HepG2 (cell line): ENCODE measurements around the gene SLC16A6. TPM values are rescaled to one million over a fixed set of nuclear protein-coding genes. Genes with fewer than 3 reads are reported as not detected.

Experiments used
- CBX2 ChIP-seq, 2 experiments: fragments of 200-600 bp in 1 of 2; sonication (generic); formaldehyde crosslinking in 1 of 2; IDR thresholded peaks; 2 replicates each; pipeline versions ENCODE4 v1.7.0 to v1.8.1; 2018 to 2022; ENCODE audit warnings: low read depth in 2 of 2, low read length in 1 of 2, mild to moderate bottlenecking in 1 of 2, missing genetic modification reagents in 1 of 2
- ELF1 ChIP-seq: sonication (generic); formaldehyde crosslinking; IDR thresholded peaks from 2 replicates; pipeline ENCODE4 v1.4.0; 2020; ENCODE audit warnings: missing genetic modification reagents
- EP300 ChIP-seq, 3 experiments: sonication (generic) in 1 of 3; formaldehyde crosslinking in 1 of 3; IDR thresholded peaks; 2 replicates each; pipeline versions ENCODE4 v1.5.1 to v1.6.1; 2011 to 2020; ENCODE audit warnings: low read depth in 2 of 3, low read length in 2 of 3, borderline replicate concordance in 1 of 3, improper control_type of control experiment in 1 of 3, mild to moderate bottlenecking in 1 of 3, missing genetic modification reagents in 1 of 3, moderate library complexity in 1 of 3
- HNF4A ChIP-seq: sonication (generic); formaldehyde crosslinking; IDR thresholded peaks from 2 replicates; pipeline ENCODE4 v1.4.0; 2020; ENCODE audit warnings: missing genetic modification reagents
- HNF4G ChIP-seq, 2 experiments: sonication (generic) in 1 of 2; formaldehyde crosslinking in 1 of 2; IDR thresholded peaks; 2 replicates each; pipeline versions ENCODE4 v1.4.0 to v1.6.1; 2011 to 2020; ENCODE audit warnings: borderline replicate concordance in 2 of 2, low read depth in 2 of 2, mild to moderate bottlenecking in 2 of 2, low read length in 1 of 2, missing genetic modification reagents in 1 of 2, moderate library complexity in 1 of 2
- NR2F1 ChIP-seq, 2 experiments: fragments of 450-650 bp in 1 of 2; formaldehyde crosslinking in 1 of 2; IDR thresholded peaks; 2 replicates each; pipeline versions ENCODE4 v1.5.0 to v1.6.1; 2016 to 2020; ENCODE audit warnings: mild to moderate bottlenecking in 1 of 2, missing compliant biosample characterization in 1 of 2, missing genetic modification reagents in 1 of 2, moderate library complexity in 1 of 2
- NR2F6 ChIP-seq, 2 experiments: IDR thresholded peaks; 2 replicates each; pipeline ENCODE4 v1.6.1; 2016; ENCODE audit warnings: antibody characterized with exemption in 1 of 2, mild to moderate bottlenecking in 1 of 2
- PHF5A ChIP-seq: IDR thresholded peaks from one replicate; pipeline ENCODE4 v1.6.1; 2018; ENCODE audit warnings: low read depth, missing genetic modification reagents; ENCODE audit not compliant: unreplicated experiment
- PPARG ChIP-seq: conservative IDR thresholded peaks from 2 replicates; pipeline ENCODE4 v1.6.1; 2016; ENCODE audit warnings: missing biosample characterization, missing genetic modification reagents
- SALL1 ChIP-seq: sonication (generic); formaldehyde crosslinking; IDR thresholded peaks from 2 replicates; pipeline ENCODE4 v1.8.0; 2022; ENCODE audit warnings: mild to moderate bottlenecking, missing genetic modification reagents
- TGIF2 ChIP-seq: IDR thresholded peaks from 2 replicates; pipeline ENCODE4 v1.6.1; 2016; ENCODE audit warnings: control low read depth, missing compliant biosample characterization
- ZNF644 ChIP-seq: IDR thresholded peaks from 2 replicates; pipeline ENCODE4 v1.6.1; 2016; ENCODE audit warnings: low read depth
- ZNF737 ChIP-seq: sonication (generic); formaldehyde crosslinking; IDR thresholded peaks from 2 replicates; pipeline ENCODE4 v1.5.0; 2020; ENCODE audit warnings: missing genetic modification reagents, mild to moderate bottlenecking, borderline replicate concordance
- ZNF782 ChIP-seq: sonication (generic); formaldehyde crosslinking; IDR thresholded peaks from 2 replicates; pipeline ENCODE4 v1.4.0; 2020; ENCODE audit warnings: missing genetic modification reagents, mild to moderate bottlenecking, borderline replicate concordance
- polyA plus RNA-seq, 8 experiments: library from polyadenylated mRNA; depleted of rRNA in 3 of 8; stranded (reverse) in 7 of 8; unstranded in 1 of 8; fragments of >200 nt; fragmentation: Illumina TruSeq in 4 of 8; extraction: Trizol in 4 of 8; gene quantifications; 2 replicates each; pipeline versions ENCODE4 v1.2.1 to v1.2.3, GENCODE V29; 2011 to 2016; ENCODE audit warnings: low read depth in 4 of 8, missing spikeins in 1 of 8, mixed read lengths in 1 of 8; ENCODE audit not compliant: insufficient read depth in 1 of 8
- total RNA-seq, 5 experiments: library from RNA; depleted of rRNA; stranded (reverse); fragments of >200 nt; fragmentation: Illumina TruSeq; extraction: Trizol; gene quantifications; 2 replicates each; pipeline ENCODE4 v1.2.3, GENCODE V29; 2016; ENCODE audit warnings: low read depth in 1 of 5
- TF ChIP-seq, protein P1 (sequence below): sonication (generic); formaldehyde crosslinking; conservative IDR thresholded peaks from 2 replicates; pipeline ENCODE4 v1.4.0; 2020; ENCODE audit warnings: missing genetic modification reagents
- TF ChIP-seq, protein P2 (sequence below): sonication (generic); formaldehyde crosslinking; IDR thresholded peaks from 2 replicates; pipeline ENCODE4 v1.4.0; 2020; ENCODE audit warnings: missing genetic modification reagents
- TF ChIP-seq, protein P3 (sequence below): sonication (generic); formaldehyde crosslinking; IDR thresholded peaks from 2 replicates; pipeline ENCODE4 v1.8.0; 2023; ENCODE audit warnings: mild to moderate bottlenecking, missing genetic modification reagents

SLC16A6 gene
- total and polyA plus RNA-seq, 2 of the 13 experiments (the other 11 are each of a cell fraction or from before 2014, with no cell fraction given): 1.1 to 44.7 TPM

DNA sequence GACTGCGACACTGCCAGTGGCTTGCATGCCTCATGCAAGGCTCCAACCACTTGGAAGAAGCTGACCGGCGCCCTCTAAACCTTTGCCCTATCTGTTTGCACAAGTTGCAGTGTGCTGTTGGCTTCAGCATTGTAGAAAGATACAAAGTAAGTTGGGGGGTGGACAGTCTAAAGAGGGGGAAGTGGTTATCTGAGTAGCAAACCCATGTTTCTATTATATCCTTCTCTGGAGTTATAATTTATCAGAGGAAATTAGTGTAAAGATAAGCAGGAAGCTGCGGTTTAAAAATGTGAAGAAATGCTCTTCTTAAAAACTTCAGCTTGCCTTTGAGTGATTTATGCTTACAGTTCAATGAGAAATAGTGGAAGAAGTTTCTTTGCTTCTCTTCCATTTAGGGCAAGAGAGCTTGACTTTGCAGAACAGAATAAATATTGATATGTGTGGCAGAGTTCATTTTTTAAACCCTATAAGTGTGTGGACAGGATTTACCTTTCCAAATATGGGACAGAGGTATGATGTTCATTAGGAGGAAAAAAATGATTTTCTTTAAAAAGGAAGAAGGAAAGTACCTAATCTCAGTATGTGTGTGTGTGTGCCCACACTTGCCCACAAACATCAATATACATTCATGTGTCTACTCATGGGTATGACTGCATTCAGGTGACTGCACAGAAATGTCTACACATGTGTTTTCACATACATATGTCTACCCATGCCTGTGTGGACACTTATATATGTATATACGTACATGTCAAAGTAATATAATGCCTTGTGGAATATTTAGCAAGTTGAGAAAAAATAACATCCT, 35.0 kb downstream of the SLC16A6 start (continued):
- TF ChIP-seq CBX2 (IDR thresholded peaks at IDR 0.05; ENCODE audit: low read depth, low read length) (no peak), CBX2 (CRISPR knock-in tag; IDR thresholded peaks at IDR 0.05; ENCODE audit: low read depth) (no peak), TGIF2 (CRISPR knock-in tag) (no peak), ZNF737 (no peak), ELF1 (CRISPR knock-in tag) (no peak), NR2F6 (IDR thresholded peaks at IDR 0.05) (peak; percentile 63), NR2F6 (CRISPR knock-in tag; IDR thresholded peaks at IDR 0.05) (0 out of 2 replicates have a peak, but pooled peaks have one; percentile 17), ZNF644 (CRISPR knock-in tag) (peak; percentile 44; the same call in 1 of the 2 replicates), PPARG (peak; percentile 35; the same call in 1 of the 2 replicates), HNF4A (peak; percentile 50), NR2F1 (CRISPR knock-in tag; IDR thresholded peaks at IDR 0.05) (0 out of 4 replicates have a peak, but pooled peaks of 1 of the 2 experiments have one; percentile 49), ZNF782 (CRISPR knock-in tag) (no peak), PHF5A (CRISPR knock-in tag) (no peak), EP300 (IDR thresholded peaks at IDR 0.05; ENCODE audit: low read depth in 2 of 2, low read length in 2 of 2) (0 out of 4 replicates have a peak, but pooled peaks of 1 of the 2 experiments have one; percentile 15), EP300 (CRISPR knock-in tag; IDR thresholded peaks at IDR 0.05; ENCODE audit: borderline replicate concordance) (no peak), HNF4G (IDR thresholded peaks at IDR 0.05; ENCODE audit: borderline replicate concordance, low read depth, low read length) (peak; percentile 71), HNF4G (CRISPR knock-in tag; IDR thresholded peaks at IDR 0.05; ENCODE audit: borderline replicate concordance, low read depth) (no peak), SALL1 (CRISPR knock-in tag) (peak; percentile 45)
- TF ChIP-seq, protein P1, sequence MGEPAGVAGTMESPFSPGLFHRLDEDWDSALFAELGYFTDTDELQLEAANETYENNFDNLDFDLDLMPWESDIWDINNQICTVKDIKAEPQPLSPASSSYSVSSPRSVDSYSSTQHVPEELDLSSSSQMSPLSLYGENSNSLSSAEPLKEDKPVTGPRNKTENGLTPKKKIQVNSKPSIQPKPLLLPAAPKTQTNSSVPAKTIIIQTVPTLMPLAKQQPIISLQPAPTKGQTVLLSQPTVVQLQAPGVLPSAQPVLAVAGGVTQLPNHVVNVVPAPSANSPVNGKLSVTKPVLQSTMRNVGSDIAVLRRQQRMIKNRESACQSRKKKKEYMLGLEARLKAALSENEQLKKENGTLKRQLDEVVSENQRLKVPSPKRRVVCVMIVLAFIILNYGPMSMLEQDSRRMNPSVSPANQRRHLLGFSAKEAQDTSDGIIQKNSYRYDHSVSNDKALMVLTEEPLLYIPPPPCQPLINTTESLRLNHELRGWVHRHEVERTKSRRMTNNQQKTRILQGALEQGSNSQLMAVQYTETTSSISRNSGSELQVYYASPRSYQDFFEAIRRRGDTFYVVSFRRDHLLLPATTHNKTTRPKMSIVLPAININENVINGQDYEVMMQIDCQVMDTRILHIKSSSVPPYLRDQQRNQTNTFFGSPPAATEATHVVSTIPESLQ (CRISPR knock-in tag): no peak
- TF ChIP-seq, protein P2, sequence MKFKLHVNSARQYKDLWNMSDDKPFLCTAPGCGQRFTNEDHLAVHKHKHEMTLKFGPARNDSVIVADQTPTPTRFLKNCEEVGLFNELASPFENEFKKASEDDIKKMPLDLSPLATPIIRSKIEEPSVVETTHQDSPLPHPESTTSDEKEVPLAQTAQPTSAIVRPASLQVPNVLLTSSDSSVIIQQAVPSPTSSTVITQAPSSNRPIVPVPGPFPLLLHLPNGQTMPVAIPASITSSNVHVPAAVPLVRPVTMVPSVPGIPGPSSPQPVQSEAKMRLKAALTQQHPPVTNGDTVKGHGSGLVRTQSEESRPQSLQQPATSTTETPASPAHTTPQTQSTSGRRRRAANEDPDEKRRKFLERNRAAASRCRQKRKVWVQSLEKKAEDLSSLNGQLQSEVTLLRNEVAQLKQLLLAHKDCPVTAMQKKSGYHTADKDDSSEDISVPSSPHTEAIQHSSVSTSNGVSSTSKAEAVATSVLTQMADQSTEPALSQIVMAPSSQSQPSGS (CRISPR knock-in tag): no peak
- TF ChIP-seq, protein P3, sequence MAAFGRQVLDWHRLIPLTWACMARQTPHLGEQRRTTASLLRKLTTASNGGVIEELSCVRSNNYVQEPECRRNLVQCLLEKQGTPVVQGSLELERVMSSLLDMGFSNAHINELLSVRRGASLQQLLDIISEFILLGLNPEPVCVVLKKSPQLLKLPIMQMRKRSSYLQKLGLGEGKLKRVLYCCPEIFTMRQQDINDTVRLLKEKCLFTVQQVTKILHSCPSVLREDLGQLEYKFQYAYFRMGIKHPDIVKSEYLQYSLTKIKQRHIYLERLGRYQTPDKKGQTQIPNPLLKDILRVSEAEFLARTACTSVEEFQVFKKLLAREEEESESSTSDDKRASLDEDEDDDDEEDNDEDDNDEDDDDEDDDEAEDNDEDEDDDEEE (CRISPR knock-in tag): no peak
